Tibial nerve (tissue), 4 donors: Measurements from ENCODE around the gene DECR2.

Experiments
- CTCF ChIP-seq, 5 experiments: fragments of 200-600 bp in 3 of 5; fragments of 450-650 bp in 2 of 5; sonication (generic) in 3 of 5; IDR thresholded peaks; one replicate each; pipeline ENCODE4 v1.5.1; 2016 to 2019; ENCODE audit warnings: antibody characterized with exemption in 5 of 5, mild to moderate bottlenecking in 3 of 5, moderate library complexity in 2 of 5
- EP300 ChIP-seq, 2 donors: sonication (generic); formaldehyde crosslinking; IDR thresholded peaks; one replicate each; pipeline ENCODE4 v1.6.1; 2017; ENCODE audit warnings: antibody characterized with exemption in 2 of 2, mild to moderate bottlenecking in 1 of 2

DNA sequence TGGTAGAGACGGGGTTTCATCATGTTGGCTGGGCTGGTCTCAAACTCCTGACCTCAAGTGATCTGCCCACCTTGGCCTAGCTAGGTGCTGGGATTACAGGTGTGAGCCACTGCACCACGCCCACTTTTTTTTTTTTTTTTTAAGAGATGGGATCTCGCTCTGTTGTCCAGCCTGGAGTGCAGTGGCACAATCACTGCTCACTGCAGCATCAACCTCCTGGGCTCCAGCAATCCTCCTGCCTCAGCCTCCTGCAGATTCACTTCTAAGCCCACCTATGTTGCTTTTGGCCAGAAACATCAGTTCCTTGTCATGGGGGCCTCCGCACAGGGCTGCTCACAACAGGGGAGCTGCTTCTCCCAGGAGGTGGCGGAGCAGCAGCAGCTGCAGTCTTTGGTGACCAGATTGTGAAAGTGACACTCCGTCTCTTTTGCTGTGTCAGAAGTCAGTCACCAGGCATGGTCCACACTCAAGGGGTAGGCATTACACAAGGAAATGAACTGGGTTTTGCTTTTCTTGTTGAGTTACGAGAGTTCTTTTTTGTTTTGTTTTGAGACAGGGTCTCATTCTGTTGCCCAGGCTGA, 9.1 kb upstream of the DECR2 start:
- no peak for TF ChIP-seq CTCF (IDR thresholded peaks at IDR 0.05)
- TF ChIP-seq EP300 (IDR thresholded peaks at IDR 0.05): no peak
